K562 (cell line): ENCODE data around the gene HAPLN3. TPM values are rescaled to one million over a fixed set of nuclear protein-coding genes. Genes with fewer than 3 reads are reported as not detected.

Experiments used
- ATAC-seq: fragments of 200-7000 bp; cut with Tn5 transposase; 3 replicates; pipeline ENCODE4 v1.9.1; 2020; ENCODE audit warnings: moderate library complexity
- BruUV-seq: library from RNA; stranded (reverse); fragments of 400-500 nt; replicated peaks from 2 replicates; lab custom pipeline; 2021; lab: Mats Ljungman, UMichigan
- CTCF ChIA-PET: fragments of 300-600 bp; formaldehyde crosslinking; extraction: SDS; loops from one replicate; lab custom pipeline; 2021; ENCODE audit warnings: low intra/inter-chr PET ratio; lab: Yijun Ruan, JAX
- POLR2A ChIA-PET: fragments of 300-600, 350-650 bp; sonication (Branson Sonifier 250); formaldehyde crosslinking; extraction: SDS; loops from one replicate; lab custom pipeline; 2021; ENCODE audit warnings: antibody characterized with exemption, inconsistent platforms; lab: Yijun Ruan, JAX
- DNase-seq, 4 experiments: peaks; one replicate each; pipeline versions ENCODE4 v3.0.0 to v3.0.0-alpha.2; 2011 to 2018; ENCODE audit warnings: low spot score in 3 of 4, mixed read lengths in 3 of 4; ENCODE audit errors: extremely low read depth in 1 of 4
- FAIRE-seq: peaks from 2 replicates; lab custom pipeline; 2011; peaks lifted over from hg19 to GRCh38; lab: Jason Lieb, UNC
- H2AFZ ChIP-seq: 2 replicates; pipeline ENCODE4 v1.6.0; 2011; ENCODE audit warnings: low read depth, low read length, control low read depth, inconsistent platforms
- H3K27ac ChIP-seq: fragments of 200-600 bp; 3 replicates; pipeline ENCODE4 v1.8.0; 2011; ENCODE audit warnings: low read depth, mild to moderate bottlenecking, control low read depth, inconsistent platforms, low read length, moderate library complexity, mixed read lengths; ENCODE audit errors: extremely low read depth
- H3K27me3 ChIP-seq, 2 experiments: fragments of 300-600 bp in 1 of 2; 2 replicates in 1 of 2; 3 replicates in 1 of 2; pipeline versions ENCODE4 v1.6.0 to v1.8.0; 2011; ENCODE audit warnings: inconsistent platforms in 2 of 2, low read length in 2 of 2, mild to moderate bottlenecking in 1 of 2, mixed read lengths in 1 of 2, moderate library complexity in 1 of 2; ENCODE audit not compliant: control insufficient read depth in 2 of 2, insufficient read depth in 2 of 2
- H3K36me3 ChIP-seq: fragments of 300-600 bp; 3 replicates; pipeline ENCODE4 v1.8.0; 2011; ENCODE audit warnings: mild to moderate bottlenecking, low read length, inconsistent platforms; ENCODE audit not compliant: control insufficient read depth, insufficient read depth
- H3K4me1 ChIP-seq, 2 experiments: fragments of 200-600 bp in 1 of 2; replicated peaks in 1 of 2; 2 replicates in 1 of 2; 3 replicates in 1 of 2; pipeline versions ENCODE4 v1.5.1 to v1.8.0; 2011; ENCODE audit warnings: inconsistent platforms in 2 of 2, low read length in 2 of 2, mild to moderate bottlenecking in 1 of 2, mixed read lengths in 1 of 2, moderate library complexity in 1 of 2; ENCODE audit not compliant: control insufficient read depth in 2 of 2, insufficient read depth in 2 of 2
- H3K4me2 ChIP-seq: 2 replicates; pipeline ENCODE4 v1.6.1; 2011; ENCODE audit warnings: low read length, control low read depth, inconsistent platforms, mixed read lengths; ENCODE audit not compliant: insufficient read depth
- H3K4me3 ChIP-seq: fragments of 200-600 bp; sonication (generic), shearing (Covaris generic); 2 replicates; pipeline ENCODE4 v1.5.1; 2016; ENCODE audit warnings: control low read depth, inconsistent platforms
- H3K79me2 ChIP-seq: fragments of 200-600 bp; 3 replicates; pipeline ENCODE4 v1.8.0; 2011; ENCODE audit warnings: low read length, inconsistent platforms; ENCODE audit not compliant: control insufficient read depth, insufficient read depth
- H3K9ac ChIP-seq, 2 experiments: 2 replicates each; pipeline versions ENCODE4 v1.6.0 to v1.6.1; 2011; ENCODE audit warnings: low read depth in 2 of 2, low read length in 2 of 2, control low read depth in 1 of 2, inconsistent platforms in 1 of 2, mild to moderate bottlenecking in 1 of 2, mixed read lengths in 1 of 2; ENCODE audit not compliant: insufficient read depth in 1 of 2
- H3K9me1 ChIP-seq: one replicate; pipeline ENCODE4 v1.6.0; 2011; ENCODE audit warnings: inconsistent platforms, mild to moderate bottlenecking, low read length, moderate library complexity; ENCODE audit not compliant: control insufficient read depth, insufficient read depth
- H3K9me3 ChIP-seq: replicated peaks from 2 replicates; pipeline ENCODE4 v1.5.1; 2011; ENCODE audit warnings: low read depth, low read length, inconsistent platforms; ENCODE audit not compliant: control insufficient read depth, insufficient read depth
- H4K20me1 ChIP-seq: replicated peaks from 2 replicates; pipeline ENCODE4 v1.6.1; 2011; ENCODE audit warnings: low read length, inconsistent platforms, mixed read lengths; ENCODE audit not compliant: control insufficient read depth, insufficient read depth
- ARNT ChIP-seq, 2 experiments: fragments of 450-650 bp; IDR thresholded peaks; 2 replicates each; pipeline ENCODE4 v1.6.1; 2016; ENCODE audit warnings: mild to moderate bottlenecking in 1 of 2
- CHD2 ChIP-seq: IDR thresholded peaks from 2 replicates; pipeline ENCODE4 v1.6.1; 2011; ENCODE audit warnings: low read depth, low read length
- ELK1 ChIP-seq: sonication (generic); formaldehyde crosslinking; IDR thresholded peaks from 2 replicates; pipeline ENCODE4 v1.8.1; 2022; ENCODE audit warnings: missing genetic modification reagents
- HNRNPL ChIP-seq: fragments of 200-400 bp; formaldehyde crosslinking; IDR thresholded peaks from 2 replicates; pipeline ENCODE4 v1.6.1; 2017; ENCODE audit warnings: low read depth, mild to moderate bottlenecking, low read length
- KLF1 ChIP-seq: fragments of 450-650 bp; IDR thresholded peaks from 2 replicates; pipeline ENCODE4 v1.6.1; 2016; ENCODE audit warnings: missing genetic modification characterization, missing compliant biosample characterization
- MECOM ChIP-seq: fragments of 250-450 bp; sonication (Bioruptor Pico); IDR thresholded peaks from 2 replicates; pipeline ENCODE4 v1.8.0; 2022; ENCODE audit warnings: inconsistent platforms
- MTA2 ChIP-seq: fragments of 450-650 bp; IDR thresholded peaks from 2 replicates; pipeline ENCODE4 v1.6.1; 2016; ENCODE audit warnings: low read depth
- NCOA4 ChIP-seq: fragments of 450-650 bp; IDR thresholded peaks from 2 replicates; pipeline ENCODE4 v1.6.1; 2018; ENCODE audit warnings: mild to moderate bottlenecking; ENCODE audit not compliant: partially characterized antibody
- PCBP2 ChIP-seq: fragments of 200-400 bp; formaldehyde crosslinking; IDR thresholded peaks from 2 replicates; pipeline ENCODE4 v1.6.1; 2018; ENCODE audit warnings: low read length, low read depth, mild to moderate bottlenecking, moderate library complexity; ENCODE audit not compliant: poor library complexity, severe bottlenecking
- POLR2G ChIP-seq: fragments of 200-400 bp; formaldehyde crosslinking; IDR thresholded peaks from 2 replicates; pipeline ENCODE4 v1.6.1; 2017; ENCODE audit warnings: low read depth, mild to moderate bottlenecking, antibody characterized with exemption, low read length, moderate library complexity
- PTRF ChIP-seq: fragments of 450-650 bp; IDR thresholded peaks from 2 replicates; pipeline ENCODE4 v1.6.1; 2016; ENCODE audit warnings: mild to moderate bottlenecking, missing genetic modification characterization, missing compliant biosample characterization
- SAP30 ChIP-seq: fragments of 200-600 bp; sonication (generic); IDR thresholded peaks from 2 replicates; pipeline ENCODE4 v1.6.1; 2012; ENCODE audit warnings: borderline replicate concordance, low read depth, mild to moderate bottlenecking, moderate library complexity, low read length, control low read depth, inconsistent platforms; ENCODE audit not compliant: insufficient read depth, poor library complexity, severe bottlenecking
- SLC30A9 ChIP-seq: fragments of 250-450 bp; sonication (Bioruptor Pico); IDR thresholded peaks from 2 replicates; pipeline ENCODE4 v1.8.0; 2022; ENCODE audit warnings: mild to moderate bottlenecking, moderate library complexity
- SMAD2 ChIP-seq: fragments of 150-350 bp; IDR thresholded peaks from 2 replicates; pipeline ENCODE4 v1.6.1; 2014; ENCODE audit warnings: low read depth, mild to moderate bottlenecking, low read length
- SMARCA5 ChIP-seq: fragments of 450-650 bp; IDR thresholded peaks from 2 replicates; pipeline ENCODE4 v1.6.1; 2016
- TFAM ChIP-seq: fragments of 250-450 bp; sonication (Bioruptor Pico); conservative IDR thresholded peaks from 2 replicates; pipeline ENCODE4 v1.5.0; 2021; ENCODE audit warnings: mild to moderate bottlenecking, moderate library complexity
- THRAP3 ChIP-seq: fragments of 450-650 bp; IDR thresholded peaks from 2 replicates; pipeline ENCODE4 v1.6.1; 2016; ENCODE audit warnings: mild to moderate bottlenecking, inconsistent platforms, borderline replicate concordance
- ZFP30 ChIP-seq: fragments of 250-450 bp; sonication (Bioruptor Pico); IDR thresholded peaks from 2 replicates; pipeline ENCODE4 v1.8.0; 2022; ENCODE audit warnings: moderate library complexity, mild to moderate bottlenecking, inconsistent platforms, borderline replicate concordance
- ZFX ChIP-seq: sonication (generic); formaldehyde crosslinking; IDR thresholded peaks from 2 replicates; pipeline ENCODE4 v1.8.0; 2022; ENCODE audit warnings: mild to moderate bottlenecking, missing genetic modification reagents, moderate library complexity
- ZNF766 ChIP-seq: fragments of 200-800 bp; sonication (Bioruptor generic); conservative IDR thresholded peaks from 2 replicates; pipeline ENCODE4 v1.6.1; 2016; ENCODE audit warnings: missing genetic modification characterization, missing compliant biosample characterization
- WGBS: fragments of 100-300 bp; shearing (Covaris generic); methylation state at CpG from one replicate; pipeline ENCODE4 v1.1.6; 2016; ENCODE audit warnings: low coverage, mixed read lengths; ENCODE audit not compliant: insufficient coverage; ENCODE audit errors: missing lambda C conversion rate; 5-methylcytosine and 5-hydroxymethylcytosine counted together
- in situ Hi-C: fragments of 300-500 bp; cut with MboI; formaldehyde crosslinking; loops from 4 replicates; pipeline ENCODE4 v1.15.0; 2018; ENCODE audit warnings: inconsistent platforms, mixed read lengths
- intact Hi-C: fragments of 100-400 bp; cut with micrococcal nuclease; formaldehyde crosslinking; loops from 2 replicates; pipeline ENCODE4 v1.14.2; 2022
- polyA plus RNA-seq, 8 experiments: library from polyadenylated mRNA; depleted of rRNA in 4 of 8; stranded (reverse) in 5 of 8; unstranded in 3 of 8; fragments of >200 nt; fragmentation: Nextera tagmentation in 2 of 8; fragmentation: Illumina TruSeq in 1 of 8; extraction: Ambion mirVana in 2 of 8; extraction: Trizol in 1 of 8; gene quantifications; 2 replicates each; pipeline versions ENCODE4 v1.2.1 to v1.2.3, GENCODE V29; 2011 to 2014; ENCODE audit warnings: inconsistent platforms in 1 of 8, missing spikeins in 1 of 8
- total RNA-seq, 7 experiments: library from RNA; depleted of rRNA in 6 of 7; stranded (reverse); fragments of >200 nt in 6 of 7; fragmentation: Illumina TruSeq in 2 of 7; extraction: Trizol in 2 of 7; gene quantifications; 2 replicates each; pipeline versions ENCODE4 v1.2.1 to v1.2.3, GENCODE V29; 2011 to 2021; ENCODE audit warnings: low replicate concordance in 1 of 7
- TF ChIP-seq, protein P1 (sequence below): fragments of 250-450 bp; sonication (Bioruptor Pico); IDR thresholded peaks from 2 replicates; pipeline ENCODE4 v1.8.0; 2022; ENCODE audit warnings: inconsistent platforms

The HAPLN3 gene
- total and polyA plus RNA-seq, 9 of the 15 experiments (the other 6 are each of a cell fraction or from before 2014, with no cell fraction given): 0.04 to 2.4 (median 0.65) TPM

- CTCF ChIA-PET: no interaction called here
- no peak for TF ChIP-seq THRAP3
- TF ChIP-seq ZNF766 (CRISPR knock-in tag): no peak
- no peak for TF ChIP-seq ZFX (CRISPR knock-in tag)
- TF ChIP-seq, protein P1, sequence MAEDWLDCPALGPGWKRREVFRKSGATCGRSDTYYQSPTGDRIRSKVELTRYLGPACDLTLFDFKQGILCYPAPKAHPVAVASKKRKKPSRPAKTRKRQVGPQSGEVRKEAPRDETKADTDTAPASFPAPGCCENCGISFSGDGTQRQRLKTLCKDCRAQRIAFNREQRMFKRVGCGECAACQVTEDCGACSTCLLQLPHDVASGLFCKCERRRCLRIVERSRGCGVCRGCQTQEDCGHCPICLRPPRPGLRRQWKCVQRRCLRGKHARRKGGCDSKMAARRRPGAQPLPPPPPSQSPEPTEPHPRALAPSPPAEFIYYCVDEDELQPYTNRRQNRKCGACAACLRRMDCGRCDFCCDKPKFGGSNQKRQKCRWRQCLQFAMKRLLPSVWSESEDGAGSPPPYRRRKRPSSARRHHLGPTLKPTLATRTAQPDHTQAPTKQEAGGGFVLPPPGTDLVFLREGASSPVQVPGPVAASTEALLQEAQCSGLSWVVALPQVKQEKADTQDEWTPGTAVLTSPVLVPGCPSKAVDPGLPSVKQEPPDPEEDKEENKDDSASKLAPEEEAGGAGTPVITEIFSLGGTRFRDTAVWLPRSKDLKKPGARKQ (CRISPR knock-in tag): no peak
- no peak for TF ChIP-seq ARNT (IDR thresholded peaks at IDR 0.05)
- TF ChIP-seq SAP30: no peak
- TF ChIP-seq MECOM (CRISPR knock-in tag): no peak
- TF ChIP-seq ZFP30 (CRISPR knock-in tag): no peak
- TF ChIP-seq PCBP2: no peak
- TF ChIP-seq SMARCA5: 0 out of 2 replicates have a peak, but pooled peaks have one; percentile 40
- TF ChIP-seq SMAD2: no peak
- no peak for TF ChIP-seq CHD2
- TF ChIP-seq NCOA4: peak; percentile 46
- no peak for TF ChIP-seq MTA2
- no peak for TF ChIP-seq ELK1
- no peak for TF ChIP-seq TFAM (CRISPR knock-in tag)
- TF ChIP-seq PTRF: 0 out of 2 replicates have a peak, but pooled peaks have one; percentile 58
- TF ChIP-seq HNRNPL: no peak
- no peak for TF ChIP-seq POLR2G
- TF ChIP-seq KLF1 (tag): no peak
- TF ChIP-seq SLC30A9 (CRISPR knock-in tag): no peak
These were observed 44.1 kb upstream of the HAPLN3 start for GRCh38 chr15:88939486-88939806.

More at GRCh38 chr15:88939486-88939806, 44.1 kb upstream of the HAPLN3 start:
- peak; percentile 53 for ATAC-seq
- no peaks in the 10 kb centered on the region for H3K79me2 ChIP-seq
- H3K4me3 ChIP-seq: no peak overlapping the region
- POLR2A ChIA-PET: interaction anchor here (0.6 kb wide), 2 partner anchors 12 to 15 kb away, joined by 3 to 4 read pairs; no protein-coding TSS in a partner anchor
- no peaks in the 10 kb centered on the region for H3K36me3 ChIP-seq
- 45% methylated on average over 2 of the region's 2 CpGs for WGBS
- H3K9me3 ChIP-seq: no peaks in the 10 kb centered on the region
- H3K27ac ChIP-seq: peak overlapping the region; percentile 71
- peak in 1 of 4 experiments; percentile 27 for DNase-seq
- intact Hi-C loops: loop anchor here (2.0 to 5.0 kb wide), 3 partner anchors 35 to 65 kb away; no protein-coding TSS in a partner anchor
- H4K20me1 ChIP-seq: no peaks in the 10 kb centered on the region
- no peak overlapping the region for H3K4me2 ChIP-seq
- FAIRE-seq: peak; percentile 26
- peaks cover 6 to 20% of the 10 kb centered on the region in 2 experiments; a peak in 4 of 5 replicates for H3K4me1 ChIP-seq
- H2AFZ ChIP-seq: peak overlapping the region; percentile 91
- in situ Hi-C loops: no loop called here
- peak overlapping the region in 1 of 2 experiments; percentile 23; a peak in 2 of 4 replicates for H3K9ac ChIP-seq
- H3K27me3 ChIP-seq: no peaks in the 10 kb centered on the region
- BruUV-seq: no TSS peak
- no peaks in the 10 kb centered on the region for H3K9me1 ChIP-seq
